H1 (cell line): ENCODE data around the gene CYTH1.

Source experiments
- POLR2A ChIP-seq, 2 experiments: IDR thresholded peaks; 1 replicate in 1 of 2; 2 replicates in 1 of 2; pipeline ENCODE4 v1.6.1; 2011; ENCODE audit warnings: low read depth in 2 of 2, low read length in 2 of 2, mild to moderate bottlenecking in 2 of 2; ENCODE audit errors: control extremely low read depth in 1 of 2
- RAD21 ChIP-seq, 2 experiments: IDR thresholded peaks in 1 of 2; conservative IDR thresholded peaks in 1 of 2; 2 replicates each; pipeline ENCODE4 v1.6.1; 2011; ENCODE audit warnings: low read depth in 2 of 2, low read length in 2 of 2, improper control_type of control experiment in 1 of 2, inconsistent platforms in 1 of 2, mild to moderate bottlenecking in 1 of 2, moderate library complexity in 1 of 2

- TF ChIP-seq POLR2A (IDR thresholded peaks at IDR 0.05; ENCODE audit: control extremely low read depth in 1 of 2, low read depth in 2 of 2, low read length in 2 of 2) (no peak), RAD21 (IDR thresholded peaks at IDR 0.05 in 1 of 2, conservative IDR thresholded peaks at IDR 0.05 in 1 of 2; ENCODE audit: low read depth in 2 of 2, low read length in 2 of 2) (no peak)
These were observed 120.8 kb downstream of the CYTH1 start for GRCh38 chr17:78661093-78661770.
